GM19043 (cell line): ENCODE measurements around the gene CCDC171.
"Not testable (repeated sequence)": the region's sequence is repeated elsewhere in the genome, so short reads cannot be mapped to it uniquely, and the experiment has no call there.

Experiments used
- ATAC-seq: cut with Tn5 transposase; IDR thresholded peaks from one replicate; pipeline ENCODE4 v1.9.1; 2021; ENCODE audit warnings: low read depth; ENCODE audit not compliant: unreplicated experiment

Gene CCDC171

GRCh38 chr9:15552636-15553527 lies at the start of gene CCDC171:
CCDC171 (plus strand) TSS chr9:15553043; CDS start chr9:15564089, 11,046 bp downstream.
- ATAC-seq, result peak; percentile 67

GRCh38 chr9:15505921-15506320 lies 46.9 kb upstream of the CCDC171 start:
- ATAC-seq, result no peak

GRCh38 chr9:15509931-15510788 lies 42.7 kb upstream of the CCDC171 start:
- peak; percentile 24 for ATAC-seq

GRCh38 chr9:15510789-15511575 lies 41.9 kb upstream of the CCDC171 start, which contains the start of gene PSIP1:
PSIP1 (minus strand) TSS chr9:15510970; CDS start chr9:15510188, 782 bp downstream.
- ATAC-seq, result peak; percentile 73

GRCh38 chr9:15512204-15512603 lies 40.6 kb upstream of the CCDC171 start:
- ATAC-seq, result no peak

- ATAC-seq, result no peak
These were observed 40.0 kb upstream of the CCDC171 start for GRCh38 chr9:15512889-15513288.

- ATAC-seq, result no peak
These were observed 39.5 kb upstream of the CCDC171 start for GRCh38 chr9:15513335-15513734.

GRCh38 chr9:15519831-15520230 lies 33.0 kb upstream of the CCDC171 start:
- no peak for ATAC-seq

- ATAC-seq, result no peak
These were observed 31.6 kb upstream of the CCDC171 start for GRCh38 chr9:15521254-15521653.

GRCh38 chr9:15522130-15522755 lies 30.6 kb upstream of the CCDC171 start:
- no peak for ATAC-seq

- ATAC-seq, result no peak
These were observed 27.9 kb upstream of the CCDC171 start for GRCh38 chr9:15524845-15525455.

- no peak for ATAC-seq
These were observed 26.9 kb upstream of the CCDC171 start for GRCh38 chr9:15525958-15526357.

- not testable (repeated sequence) for ATAC-seq
These were observed 25.8 kb upstream of the CCDC171 start for GRCh38 chr9:15527035-15527434.

GRCh38 chr9:15529566-15530324 lies 23.1 kb upstream of the CCDC171 start:
- ATAC-seq, result peak; percentile 74

GRCh38 chr9:15531380-15531779 lies 21.5 kb upstream of the CCDC171 start:
- ATAC-seq, result peak; percentile 29

- no peak for ATAC-seq
These were observed 11.0 kb upstream of the CCDC171 start for GRCh38 chr9:15541872-15542271.

GRCh38 chr9:15542624-15543023 lies 10.2 kb upstream of the CCDC171 start:
- no peak for ATAC-seq

GRCh38 chr9:15543047-15543813 lies 9.6 kb upstream of the CCDC171 start:
- ATAC-seq, result no peak
